HepG2 (cell line): ENCODE results near the gene ABT1. TPM values are rescaled to one million over a fixed set of nuclear protein-coding genes. Genes with fewer than 3 reads are reported as not detected.

Source experiments
- CBX2 ChIP-seq, 2 experiments: fragments of 200-600 bp in 1 of 2; sonication (generic); formaldehyde crosslinking in 1 of 2; IDR thresholded peaks; 2 replicates each; pipeline versions ENCODE4 v1.7.0 to v1.8.1; 2018 to 2022; ENCODE audit warnings: low read depth in 2 of 2, low read length in 1 of 2, mild to moderate bottlenecking in 1 of 2, missing genetic modification reagents in 1 of 2
- CEBPG ChIP-seq: IDR thresholded peaks from 2 replicates; pipeline ENCODE4 v1.6.1; 2016
- HMGXB3 ChIP-seq: sonication (generic); formaldehyde crosslinking; IDR thresholded peaks from 2 replicates; pipeline ENCODE4 v1.4.0; 2020; ENCODE audit warnings: missing genetic modification reagents, borderline replicate concordance
- JUNB ChIP-seq: sonication (generic); formaldehyde crosslinking; IDR thresholded peaks from 2 replicates; pipeline ENCODE4 v1.8.0; 2022; ENCODE audit warnings: missing genetic modification reagents, mild to moderate bottlenecking, borderline replicate concordance
- KLF6 ChIP-seq: IDR thresholded peaks from 2 replicates; pipeline ENCODE4 v1.8.0; 2016; ENCODE audit warnings: missing biosample characterization, missing genetic modification reagents
- MEIS1 ChIP-seq: sonication (generic); formaldehyde crosslinking; IDR thresholded peaks from 2 replicates; pipeline ENCODE4 v1.9.0; 2021; ENCODE audit warnings: mild to moderate bottlenecking, missing genetic modification reagents, moderate library complexity, borderline replicate concordance
- MIER2 ChIP-seq: IDR thresholded peaks from 2 replicates; pipeline ENCODE4 v1.6.1; 2016; ENCODE audit warnings: missing biosample characterization, missing genetic modification reagents
- MXD4 ChIP-seq: IDR thresholded peaks from 2 replicates; pipeline ENCODE4 v1.6.1; 2016; ENCODE audit warnings: mild to moderate bottlenecking, missing biosample characterization, missing genetic modification reagents
- MXI1 ChIP-seq: IDR thresholded peaks from 3 replicates; pipeline ENCODE4 v1.6.1; 2012; ENCODE audit warnings: low read depth, low read length, inconsistent platforms, borderline replicate concordance
- NR2F6 ChIP-seq, 2 experiments: IDR thresholded peaks; 2 replicates each; pipeline ENCODE4 v1.6.1; 2016; ENCODE audit warnings: antibody characterized with exemption in 1 of 2, mild to moderate bottlenecking in 1 of 2
- REL ChIP-seq: sonication (generic); formaldehyde crosslinking; conservative IDR thresholded peaks from 2 replicates; pipeline ENCODE4 v1.8.0; 2022; ENCODE audit warnings: mild to moderate bottlenecking, missing genetic modification reagents, moderate library complexity
- REST ChIP-seq, 2 experiments: IDR thresholded peaks; 2 replicates each; pipeline ENCODE4 v1.6.1; 2011 to 2012; ENCODE audit warnings: low read length in 2 of 2, borderline replicate concordance in 1 of 2, low read depth in 1 of 2, mild to moderate bottlenecking in 1 of 2, moderate library complexity in 1 of 2
- SATB2 ChIP-seq: sonication (generic); formaldehyde crosslinking; IDR thresholded peaks from 2 replicates; pipeline ENCODE4 v1.5.0; 2020; ENCODE audit warnings: missing genetic modification reagents
- SOX6 ChIP-seq, 2 experiments: fragments of 450-650 bp in 1 of 2; sonication (generic) in 1 of 2; formaldehyde crosslinking in 1 of 2; IDR thresholded peaks; 2 replicates each; pipeline versions ENCODE4 v1.4.0 to v1.6.1; 2017 to 2020; ENCODE audit warnings: antibody characterized with exemption in 1 of 2, mild to moderate bottlenecking in 1 of 2, missing genetic modification reagents in 1 of 2
- TEAD3 ChIP-seq: optimal IDR thresholded peaks from 2 replicates; pipeline ENCODE3; 2016; ENCODE audit warnings: borderline replicate concordance
- TMF1 ChIP-seq: sonication (generic); formaldehyde crosslinking; IDR thresholded peaks from 2 replicates; pipeline ENCODE4 v1.8.1; 2022; ENCODE audit warnings: low read depth, missing genetic modification reagents
- ZC3H4 ChIP-seq: sonication (generic); formaldehyde crosslinking; IDR thresholded peaks from 2 replicates; pipeline ENCODE4 v1.4.0; 2020; ENCODE audit warnings: missing genetic modification reagents, borderline replicate concordance
- ZNF546 ChIP-seq: sonication (generic); formaldehyde crosslinking; conservative IDR thresholded peaks from 2 replicates; pipeline ENCODE4 v1.8.1; 2023; ENCODE audit warnings: mild to moderate bottlenecking, missing genetic modification reagents
- polyA plus RNA-seq, 8 experiments: library from polyadenylated mRNA; depleted of rRNA in 3 of 8; stranded (reverse) in 7 of 8; unstranded in 1 of 8; fragments of >200 nt; fragmentation: Illumina TruSeq in 4 of 8; extraction: Trizol in 4 of 8; gene quantifications; 2 replicates each; pipeline versions ENCODE4 v1.2.1 to v1.2.3, GENCODE V29; 2011 to 2016; ENCODE audit warnings: low read depth in 4 of 8, missing spikeins in 1 of 8, mixed read lengths in 1 of 8; ENCODE audit not compliant: insufficient read depth in 1 of 8
- total RNA-seq, 5 experiments: library from RNA; depleted of rRNA; stranded (reverse); fragments of >200 nt; fragmentation: Illumina TruSeq; extraction: Trizol; gene quantifications; 2 replicates each; pipeline ENCODE4 v1.2.3, GENCODE V29; 2016; ENCODE audit warnings: low read depth in 1 of 5
- TF ChIP-seq, protein P1 (sequence below): sonication (generic); formaldehyde crosslinking; IDR thresholded peaks from 2 replicates; pipeline ENCODE4 v1.4.0; 2020; ENCODE audit warnings: missing genetic modification reagents

ABT1 gene
- total and polyA plus RNA-seq, 2 of the 13 experiments (the other 11 are each of a cell fraction or from before 2014, with no cell fraction given): 38.4 TPM

DNA sequence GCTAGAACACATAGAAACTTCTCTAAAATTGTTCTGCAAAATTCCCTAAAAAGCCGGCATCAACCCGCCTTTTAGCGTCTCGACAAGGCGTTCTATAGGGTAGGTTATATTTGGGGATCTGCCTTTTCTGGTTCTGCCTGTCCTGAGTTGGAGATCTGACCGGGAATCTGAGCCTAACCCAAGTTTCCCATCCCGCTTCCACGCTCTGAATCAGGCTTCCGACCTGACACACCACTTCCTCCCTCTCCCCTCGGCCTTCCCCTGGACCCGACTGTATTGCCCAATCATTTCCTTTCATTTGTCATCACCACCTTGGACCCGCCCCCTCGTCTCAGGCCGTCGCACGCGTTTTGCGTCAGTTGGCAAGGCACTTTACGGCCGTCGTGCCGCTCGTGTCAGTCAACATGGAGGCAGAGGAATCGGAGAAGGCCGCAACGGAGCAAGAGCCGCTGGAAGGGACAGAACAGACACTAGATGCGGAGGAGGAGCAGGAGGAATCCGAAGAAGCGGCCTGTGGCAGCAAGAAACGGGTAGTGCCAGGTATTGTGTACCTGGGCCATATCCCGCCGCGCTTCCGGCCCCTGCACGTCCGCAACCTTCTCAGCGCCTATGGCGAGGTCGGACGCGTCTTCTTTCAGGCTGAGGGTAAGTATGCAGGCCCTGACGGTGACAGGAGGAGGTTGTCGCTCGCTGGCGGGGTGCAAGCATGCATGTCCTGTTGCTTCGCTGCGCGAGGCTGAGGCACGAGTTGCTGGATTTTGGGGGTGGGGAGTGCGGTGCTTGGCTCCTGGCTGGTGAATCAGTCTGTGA lies at the start of gene ABT1 (continued):
- TF ChIP-seq CBX2 (IDR thresholded peaks at IDR 0.05; ENCODE audit: low read depth, low read length) (no peak), CBX2 (CRISPR knock-in tag; IDR thresholded peaks at IDR 0.05; ENCODE audit: low read depth) (peak; percentile 89), MXI1 (peak; percentile 98), ZC3H4 (0 out of 2 replicates have a peak, but pooled peaks have one; percentile 69), HMGXB3 (CRISPR knock-in tag) (peak; percentile 97), TMF1 (CRISPR knock-in tag) (peak; percentile 76; the same call in 1 of the 2 replicates), SATB2 (CRISPR knock-in tag) (no peak), NR2F6 (IDR thresholded peaks at IDR 0.05) (no peak), NR2F6 (CRISPR knock-in tag; IDR thresholded peaks at IDR 0.05) (peak; percentile 73), KLF6 (peak; percentile 98), MEIS1 (CRISPR knock-in tag) (peak; percentile 99), JUNB (CRISPR knock-in tag) (peak; percentile 87; the same call in 1 of the 2 replicates), MXD4 (CRISPR knock-in tag) (peak; percentile 96), CEBPG (CRISPR knock-in tag) (peak; percentile 99), MIER2 (CRISPR knock-in tag) (peak; percentile 88), TEAD3 (CRISPR knock-in tag) (peak; percentile 86), REL (CRISPR knock-in tag) (peak; percentile 96), REST (IDR thresholded peaks at IDR 0.05; ENCODE audit: borderline replicate concordance in 1 of 2, low read depth in 1 of 2, low read length in 2 of 2) (peak in 1 of 2 experiments; percentile 54; a peak in 1 of 4 replicates), ZNF546 (CRISPR knock-in tag) (no peak; the same call in 1 of the 2 replicates), SOX6 (IDR thresholded peaks at IDR 0.05) (no peak), SOX6 (CRISPR knock-in tag; IDR thresholded peaks at IDR 0.05) (peak; percentile 87)
- TF ChIP-seq, protein P1, sequence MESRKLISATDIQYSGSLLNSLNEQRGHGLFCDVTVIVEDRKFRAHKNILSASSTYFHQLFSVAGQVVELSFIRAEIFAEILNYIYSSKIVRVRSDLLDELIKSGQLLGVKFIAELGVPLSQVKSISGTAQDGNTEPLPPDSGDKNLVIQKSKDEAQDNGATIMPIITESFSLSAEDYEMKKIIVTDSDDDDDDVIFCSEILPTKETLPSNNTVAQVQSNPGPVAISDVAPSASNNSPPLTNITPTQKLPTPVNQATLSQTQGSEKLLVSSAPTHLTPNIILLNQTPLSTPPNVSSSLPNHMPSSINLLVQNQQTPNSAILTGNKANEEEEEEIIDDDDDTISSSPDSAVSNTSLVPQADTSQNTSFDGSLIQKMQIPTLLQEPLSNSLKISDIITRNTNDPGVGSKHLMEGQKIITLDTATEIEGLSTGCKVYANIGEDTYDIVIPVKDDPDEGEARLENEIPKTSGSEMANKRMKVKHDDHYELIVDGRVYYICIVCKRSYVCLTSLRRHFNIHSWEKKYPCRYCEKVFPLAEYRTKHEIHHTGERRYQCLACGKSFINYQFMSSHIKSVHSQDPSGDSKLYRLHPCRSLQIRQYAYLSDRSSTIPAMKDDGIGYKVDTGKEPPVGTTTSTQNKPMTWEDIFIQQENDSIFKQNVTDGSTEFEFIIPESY (CRISPR knock-in tag): peak; percentile 87
